Thoracic aorta (tissue), 2 donors: ENCODE results near the gene CBX5. TPM values are rescaled to one million over a fixed set of nuclear protein-coding genes. Genes with fewer than 3 reads are reported as not detected.
"Not testable (repeated sequence)": the region's sequence is repeated elsewhere in the genome, so short reads cannot be mapped to it uniquely, and the experiment has no call there.

Experiments used
- ATAC-seq: fragments of 150-250 bp; one replicate; pipeline ENCODE4 v1.8.0; 2017; ENCODE audit warnings: low read depth; ENCODE audit not compliant: insufficient number of reproducible peaks, low FRiP score
- DNase-seq: peaks from one replicate; pipeline ENCODE4 v3.0.0-alpha.2; 2020; ENCODE audit warnings: low spot score
- H3K27ac ChIP-seq, 2 donors: fragments of 200-600 bp; sonication (generic); 1 replicate in 1 of 2; 2 replicates in 1 of 2; pipeline ENCODE4 v1.5.1; 2016; ENCODE audit warnings: mild to moderate bottlenecking in 2 of 2, moderate library complexity in 2 of 2
- H3K27me3 ChIP-seq: fragments of 200-600 bp; sonication (generic); replicated peaks from 2 replicates; pipeline ENCODE4 v1.6.0; 2016; ENCODE audit warnings: mild to moderate bottlenecking; ENCODE audit not compliant: insufficient read depth
- H3K36me3 ChIP-seq: fragments of 200-600 bp; sonication (generic); one replicate; pipeline ENCODE4 v1.5.1; 2016
- H3K4me1 ChIP-seq, 2 donors: fragments of 200-600 bp; sonication (generic); 1 replicate in 1 of 2; 2 replicates in 1 of 2; pipeline versions ENCODE4 v1.5.1 to v1.6.0; 2016; ENCODE audit warnings: low read depth in 2 of 2, mild to moderate bottlenecking in 1 of 2; ENCODE audit not compliant: control insufficient read depth in 1 of 2
- H3K4me3 ChIP-seq: fragments of 200-600 bp; sonication (generic); 2 replicates; pipeline ENCODE4 v1.5.1; 2016; ENCODE audit warnings: mild to moderate bottlenecking
- H3K9me3 ChIP-seq: fragments of 200-600 bp; sonication (generic); 2 replicates; pipeline ENCODE4 v1.5.1; 2016
- CTCF ChIP-seq: fragments of 200-600 bp; sonication (generic); IDR thresholded peaks from one replicate; pipeline ENCODE4 v1.5.1; 2019; ENCODE audit warnings: antibody characterized with exemption
- total RNA-seq, 2 donors: library from RNA; depleted of rRNA; stranded (reverse); fragments of >200 nt; gene quantifications; one replicate each; pipeline versions ENCODE4 v1.1.0 to v1.2.3, GENCODE V29; 2016

The CBX5 gene
- total RNA-seq, 2 donors from 2014 or later = 37.6 to 52.7 TPM

GRCh38 chr12:54187075-54187474, 92.8 kb downstream of the CBX5 start:
- ATAC-seq = no peak
- Histone ChIP-seq H3K27me3 (no peaks in the 10 kb centered on the region), H3K36me3 (peaks cover 16% of the 10 kb centered on the region), H3K4me1 (peaks cover 4 to 25% of the 10 kb centered on the region in 2 donors), H3K9me3 (no peaks in the 10 kb centered on the region), H3K4me3 (no peak overlapping the region), H3K27ac (no peak overlapping the region)
- DNase-seq = no peak
- TF ChIP-seq CTCF = no peak

GRCh38 chr12:54185919-54186318, 94.0 kb downstream of the CBX5 start:
- TF ChIP-seq CTCF = no peak
- peaks cover 23% of the 10 kb centered on the region for H3K36me3 ChIP-seq
- ATAC-seq (no peak), DNase-seq (no peak)
- no peak overlapping the region for H3K4me3 ChIP-seq
- no peak overlapping the region for H3K27ac ChIP-seq
- H3K27me3 ChIP-seq = no peaks in the 10 kb centered on the region
- H3K4me1 ChIP-seq = peaks cover 4 to 19% of the 10 kb centered on the region in 2 donors
- H3K9me3 ChIP-seq = no peaks in the 10 kb centered on the region

DNA sequence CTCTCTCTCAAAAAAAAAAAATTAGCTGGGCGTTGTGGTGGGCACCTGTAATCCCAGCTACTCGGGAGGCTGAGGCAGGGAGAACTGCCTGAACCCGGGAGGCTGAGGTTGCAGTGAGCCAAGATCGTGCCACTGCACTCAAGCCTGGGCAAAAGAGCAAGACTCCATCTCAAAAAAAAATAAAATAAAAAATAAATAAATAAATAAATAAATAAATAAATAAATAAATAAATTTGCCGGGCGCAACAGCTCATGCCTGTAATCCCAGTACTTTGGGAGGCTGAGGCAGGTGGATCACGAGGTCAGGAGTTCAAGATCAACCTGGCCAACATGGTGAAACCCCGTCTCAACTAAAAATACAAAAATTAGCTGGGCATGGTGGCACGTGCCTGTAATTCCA, 94.6 kb downstream of the CBX5 start:
- peaks cover 23% of the 10 kb centered on the region for H3K36me3 ChIP-seq
- ATAC-seq, H3K27me3 ChIP-seq, H3K4me3 ChIP-seq, H3K27ac ChIP-seq, DNase-seq, H3K9me3 ChIP-seq: not testable (repeated sequence)
- H3K4me1 ChIP-seq = peaks cover 4 to 19% of the 10 kb centered on the region in 2 donors

DNA sequence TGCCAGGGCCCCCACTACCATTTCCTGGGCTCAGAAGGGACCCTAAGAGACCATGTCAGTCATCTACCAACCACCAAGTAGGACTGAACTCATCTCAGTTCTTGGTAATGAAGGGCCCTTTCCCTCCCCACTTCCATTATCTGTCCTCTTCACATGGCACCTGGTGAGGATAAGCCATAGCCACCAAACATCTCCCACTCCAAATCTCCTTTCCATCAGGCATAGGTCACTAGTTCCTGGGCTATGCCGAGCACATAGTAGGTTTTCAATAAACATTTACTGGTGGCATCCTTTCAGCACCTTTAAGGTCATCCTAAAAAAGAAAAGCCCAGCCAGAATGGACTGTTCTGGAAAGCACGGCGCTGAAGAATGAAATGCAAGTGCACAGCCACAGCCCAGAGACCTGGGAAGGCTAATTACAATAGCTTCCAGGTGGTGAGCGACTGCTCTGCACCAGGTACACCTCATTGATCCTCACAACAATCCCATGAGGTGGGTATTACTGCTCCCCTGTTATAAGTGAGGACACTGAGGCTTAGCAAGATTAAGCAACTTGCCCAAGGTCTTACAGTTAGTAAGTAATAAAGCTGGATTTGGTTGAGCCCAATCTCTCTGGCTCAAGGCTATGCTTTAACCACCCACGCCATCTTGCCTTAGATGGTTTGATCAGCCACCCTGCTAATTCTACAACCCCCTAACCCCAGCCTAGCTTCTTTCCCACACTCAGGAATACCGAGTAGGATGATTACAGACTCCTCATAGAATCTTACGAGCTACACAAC, 95.7 kb downstream of the CBX5 start:
- no peak for DNase-seq
- H3K36me3 ChIP-seq = peaks cover 23% of the 10 kb centered on the region

DNA sequence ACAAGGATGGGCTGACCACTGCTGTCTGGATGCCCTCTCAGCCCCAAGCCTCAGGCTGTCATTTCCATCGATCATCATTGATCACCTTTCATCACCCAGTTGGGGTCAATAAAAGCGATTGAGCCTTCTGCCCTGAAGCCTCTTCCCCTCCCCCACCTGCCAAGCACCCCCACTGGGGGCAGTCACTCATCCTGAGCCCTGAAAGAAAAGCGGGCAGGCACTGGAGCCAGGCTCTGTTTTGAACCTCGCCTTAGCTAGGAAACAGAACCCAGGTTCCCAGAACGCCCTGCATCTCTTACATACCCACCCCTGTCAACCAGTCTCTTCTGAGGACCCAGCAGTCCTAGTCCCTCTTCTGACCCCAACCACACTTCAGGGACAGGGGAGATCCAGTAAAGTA, 96.9 kb downstream of the CBX5 start:
- ATAC-seq (no peak), DNase-seq (no peak)
- Histone ChIP-seq H3K9me3 (no peaks in the 10 kb centered on the region), H3K36me3 (peaks cover 23% of the 10 kb centered on the region), H3K27ac (no peak overlapping the region), H3K4me1 (peaks cover 4 to 18% of the 10 kb centered on the region in 2 donors), H3K4me3 (no peak overlapping the region), H3K27me3 (no peaks in the 10 kb centered on the region)
- no peak for TF ChIP-seq CTCF

More for the DNA sequence above, 95.7 kb downstream of the CBX5 start:
- TF ChIP-seq CTCF = no peak
- H3K4me3 ChIP-seq = no peak overlapping the region
- H3K9me3 ChIP-seq = no peaks in the 10 kb centered on the region
- H3K4me1 ChIP-seq = peaks cover 4 to 19% of the 10 kb centered on the region in 2 donors
- H3K27me3 ChIP-seq = no peaks in the 10 kb centered on the region
- no peak overlapping the region for H3K27ac ChIP-seq
- no peak for ATAC-seq
